Measurements from ENCODE around the gene HDLBP. TPM values are rescaled to one million over a fixed set of nuclear protein-coding genes. Genes with fewer than 3 reads are reported as not detected.

Gene HDLBP
- total and polyA plus RNA-seq, 2 experiments from 2014 or later, result 613 to 711 TPM

GRCh38 chr2:241302083-241302482, 13.4 kb downstream of the HDLBP start:
- Histone ChIP-seq H3K27ac (no peak overlapping the region), H3K4me1 (ENCODE audit: insufficient read depth) (no peaks in the 10 kb centered on the region), H2AFZ (no peak overlapping the region), H4K20me1 (ENCODE audit: insufficient read depth) (peaks cover 17% of the 10 kb centered on the region), H3K27me3 (replicated peaks; ENCODE audit: insufficient read depth) (no peaks in the 10 kb centered on the region), H3K9me3 (ENCODE audit: low read depth) (no peaks in the 10 kb centered on the region), H3F3A (ENCODE audit: insufficient read depth) (no peaks in the 10 kb centered on the region), H3K9me2 (ENCODE audit: insufficient read depth) (no peaks in the 10 kb centered on the region), H3K9ac (no peak overlapping the region), H3K79me2 (ENCODE audit: insufficient read depth) (peaks cover 100% of the 10 kb centered on the region), H3K36me3 (ENCODE audit: low read depth) (0 out of 2 replicates have a peak, but pooled peaks cover 5% of the 10 kb centered on the region), H3K4me3 (no peak overlapping the region), H3K4me2 (ENCODE audit: unreplicated experiment) (no peak overlapping the region)
- in situ Hi-C loops (cut with MboI), result no loop called here
- no peak for DNase-seq
- TF ChIP-seq EZH2 (IDR thresholded peaks at IDR 0.05; ENCODE audit: insufficient read depth, poor library complexity, severe bottlenecking) (no peak), EZH2phosphoT487 (IDR thresholded peaks at IDR 0.05; ENCODE audit: insufficient read depth, low read depth) (no peak)
- 81 to 83% methylated on average over 3 of the region's 3 CpGs for WGBS, 2 experiments (ENCODE audit: low coverage in 1 of 2, low lambda C conversion rate in 2 of 2, missing lambda C conversion rate in 2 of 2)

- TF ChIP-seq EZH2phosphoT487 (IDR thresholded peaks at IDR 0.05; ENCODE audit: insufficient read depth, low read depth) (no peak), EZH2 (IDR thresholded peaks at IDR 0.05; ENCODE audit: insufficient read depth, poor library complexity, severe bottlenecking) (no peak)
- Histone ChIP-seq H3K4me2 (ENCODE audit: unreplicated experiment) (no peak overlapping the region), H3K27me3 (replicated peaks; ENCODE audit: insufficient read depth) (no peaks in the 10 kb centered on the region), H3K9ac (no peak overlapping the region), H3K79me2 (ENCODE audit: insufficient read depth) (peaks cover 100% of the 10 kb centered on the region), H3K9me2 (ENCODE audit: insufficient read depth) (no peaks in the 10 kb centered on the region), H3K9me3 (ENCODE audit: low read depth) (no peaks in the 10 kb centered on the region), H4K20me1 (ENCODE audit: insufficient read depth) (peaks cover 20% of the 10 kb centered on the region), H3F3A (ENCODE audit: insufficient read depth) (no peaks in the 10 kb centered on the region), H3K4me3 (no peak overlapping the region), H3K36me3 (ENCODE audit: low read depth) (0 out of 2 replicates have a peak, but pooled peaks cover 8% of the 10 kb centered on the region), H3K4me1 (ENCODE audit: insufficient read depth) (no peaks in the 10 kb centered on the region; the same call in 1 of the 2 replicates), H3K27ac (no peak overlapping the region), H2AFZ (no peak overlapping the region)
- 70 to 73% methylated on average over 11 to 12 of the region's 12 CpGs for WGBS, 2 experiments (ENCODE audit: low coverage in 1 of 2, low lambda C conversion rate in 2 of 2, missing lambda C conversion rate in 2 of 2)
- DNase-seq, result no peak
- in situ Hi-C loops (cut with MboI), result no loop called here
Measured at GRCh38 chr2:241300000-241300399, 15.5 kb downstream of the HDLBP start.

- peaks cover 9% of the 10 kb centered on the region; the same call in 1 of the 2 replicates for H4K20me1 ChIP-seq (ENCODE audit: insufficient read depth)
- H3K27ac ChIP-seq, result no peak overlapping the region
- H3K4me2 ChIP-seq (ENCODE audit: unreplicated experiment), result no peak overlapping the region
- H3K4me1 ChIP-seq (ENCODE audit: insufficient read depth), result peaks cover 4% of the 10 kb centered on the region; the same call in 1 of the 2 replicates
- 98 to 100% methylated on average over 5 of the region's 5 CpGs for WGBS, 2 experiments (ENCODE audit: low coverage in 1 of 2, low lambda C conversion rate in 2 of 2, missing lambda C conversion rate in 2 of 2)
- in situ Hi-C loops (cut with MboI), result no loop called here
- H3K9me2 ChIP-seq (ENCODE audit: insufficient read depth), result no peaks in the 10 kb centered on the region
- no peaks in the 10 kb centered on the region for H3K9me3 ChIP-seq (ENCODE audit: low read depth)
- no peaks in the 10 kb centered on the region for H3K27me3 ChIP-seq (replicated peaks; ENCODE audit: insufficient read depth)
- H3F3A ChIP-seq (ENCODE audit: insufficient read depth), result no peaks in the 10 kb centered on the region
- no peak overlapping the region for H3K9ac ChIP-seq
- peaks cover 100% of the 10 kb centered on the region for H3K79me2 ChIP-seq (ENCODE audit: insufficient read depth)
- H3K36me3 ChIP-seq (ENCODE audit: low read depth), result 0 out of 2 replicates have a peak, but pooled peaks cover 8% of the 10 kb centered on the region
- H2AFZ ChIP-seq, result no peak overlapping the region
- no peak for DNase-seq
- H3K4me3 ChIP-seq, result no peak overlapping the region
- no peak for TF ChIP-seq EZH2 (IDR thresholded peaks at IDR 0.05; ENCODE audit: insufficient read depth, poor library complexity, severe bottlenecking)
- TF ChIP-seq EZH2phosphoT487 (IDR thresholded peaks at IDR 0.05; ENCODE audit: insufficient read depth, low read depth), result no peak
Measured at GRCh38 chr2:241298673-241299072, 16.8 kb downstream of the HDLBP start.

- in situ Hi-C loops (cut with MboI), result no loop called here
Measured at GRCh38 chr2:241296767-241297166, 18.7 kb downstream of the HDLBP start.

More at GRCh38 chr2:241296767-241297166, 18.7 kb downstream of the HDLBP start:
- H3K4me2 ChIP-seq (ENCODE audit: unreplicated experiment), result no peak overlapping the region
- no peaks in the 10 kb centered on the region for H3K27me3 ChIP-seq (replicated peaks; ENCODE audit: insufficient read depth)
- H3K79me2 ChIP-seq (ENCODE audit: insufficient read depth), result peaks cover 100% of the 10 kb centered on the region
- no peak overlapping the region for H3K4me3 ChIP-seq
- no peaks in the 10 kb centered on the region for H3K9me2 ChIP-seq (ENCODE audit: insufficient read depth)
- H3K9me3 ChIP-seq (ENCODE audit: low read depth), result no peaks in the 10 kb centered on the region
- no peak overlapping the region for H3K27ac ChIP-seq
- no peak for DNase-seq
- peaks cover 9% of the 10 kb centered on the region; the same call in 1 of the 2 replicates for H4K20me1 ChIP-seq (ENCODE audit: insufficient read depth)
- peaks cover 9% of the 10 kb centered on the region; the same call in 1 of the 2 replicates for H3K4me1 ChIP-seq (ENCODE audit: insufficient read depth)
- WGBS, 2 experiments (ENCODE audit: low coverage in 1 of 2, low lambda C conversion rate in 2 of 2, missing lambda C conversion rate in 2 of 2), result 91% methylated on average over 8 of the region's 8 CpGs
- H3K9ac ChIP-seq, result no peak overlapping the region
- H3F3A ChIP-seq (ENCODE audit: insufficient read depth), result peaks cover 5% of the 10 kb centered on the region
- 0 out of 2 replicates have a peak, but pooled peaks cover 8% of the 10 kb centered on the region for H3K36me3 ChIP-seq (ENCODE audit: low read depth)
- no peak for TF ChIP-seq EZH2 (IDR thresholded peaks at IDR 0.05; ENCODE audit: insufficient read depth, poor library complexity, severe bottlenecking)
- no peak for TF ChIP-seq EZH2phosphoT487 (IDR thresholded peaks at IDR 0.05; ENCODE audit: insufficient read depth, low read depth)
- no peak overlapping the region for H2AFZ ChIP-seq
